ENCODE results near the gene PAIP2.
"Not testable (repeated sequence)": the region's sequence is repeated elsewhere in the genome, so short reads cannot be mapped to it uniquely, and the experiment has no call there.

Gene PAIP2

DNA sequence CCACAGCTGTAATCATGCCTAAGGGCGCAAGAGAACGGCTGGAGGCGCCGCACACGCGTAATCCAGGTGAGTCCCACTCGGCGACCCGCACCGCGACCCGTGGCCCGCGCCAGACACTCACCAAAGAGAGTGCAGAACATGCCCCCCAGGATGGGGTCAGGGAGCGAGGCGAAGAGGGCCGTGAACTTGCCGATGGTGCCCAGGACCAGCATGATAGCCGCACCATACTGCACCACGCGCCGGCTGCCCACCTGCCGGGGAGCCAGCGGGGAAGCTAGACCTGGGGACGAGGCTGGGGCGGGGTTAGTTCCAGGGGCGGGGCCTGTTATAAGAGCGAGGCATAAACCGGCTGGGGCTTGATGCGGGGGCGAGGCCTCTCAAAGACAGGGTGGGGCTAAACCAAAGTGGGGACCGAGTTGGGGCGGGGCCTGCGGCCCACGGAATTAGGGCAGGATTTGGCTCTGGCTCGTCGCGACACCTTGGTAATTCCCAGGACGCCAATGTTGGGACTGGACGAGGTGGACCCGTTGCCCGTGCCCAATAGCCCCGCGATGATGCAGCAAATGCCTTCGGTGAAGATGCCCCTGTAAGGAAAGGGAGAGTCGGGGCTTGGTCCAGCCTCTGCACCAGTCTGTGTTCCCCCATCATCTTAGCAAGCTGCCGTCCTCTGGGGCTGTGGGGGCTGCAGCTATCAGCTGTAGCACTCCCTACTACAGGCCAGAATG, 36.6 kb downstream of the PAIP2 start:
- DNase-seq (ENCODE audit: low read depth in 2 of 2) = no peak

DNA sequence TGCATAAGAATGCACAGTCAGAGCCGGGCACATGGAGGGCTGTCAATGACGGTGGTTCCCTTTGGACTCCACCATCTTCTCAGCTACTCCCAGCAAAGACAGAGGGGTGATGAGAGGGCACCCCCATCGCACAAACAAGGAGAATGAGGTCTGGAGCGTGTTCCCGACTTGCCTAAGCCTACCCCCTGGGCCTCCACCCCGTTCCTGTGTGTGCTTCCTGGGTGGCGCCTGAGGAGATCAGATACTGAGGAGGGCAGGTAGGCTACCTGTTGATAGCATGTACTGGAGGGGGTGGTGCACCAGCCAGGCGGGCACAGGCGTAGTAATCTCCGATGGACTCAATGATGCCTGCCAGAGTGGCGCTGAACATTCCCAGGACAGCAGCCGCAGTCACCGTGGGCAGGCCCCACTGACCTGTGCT, 37.3 kb downstream of the PAIP2 start:
- DNase-seq (ENCODE audit: low read depth in 2 of 2) = no peak

GRCh38 chr5:139379626-139380449, 38.2 kb downstream of the PAIP2 start:
- no peak for DNase-seq (ENCODE audit: low read depth in 2 of 2)

DNA sequence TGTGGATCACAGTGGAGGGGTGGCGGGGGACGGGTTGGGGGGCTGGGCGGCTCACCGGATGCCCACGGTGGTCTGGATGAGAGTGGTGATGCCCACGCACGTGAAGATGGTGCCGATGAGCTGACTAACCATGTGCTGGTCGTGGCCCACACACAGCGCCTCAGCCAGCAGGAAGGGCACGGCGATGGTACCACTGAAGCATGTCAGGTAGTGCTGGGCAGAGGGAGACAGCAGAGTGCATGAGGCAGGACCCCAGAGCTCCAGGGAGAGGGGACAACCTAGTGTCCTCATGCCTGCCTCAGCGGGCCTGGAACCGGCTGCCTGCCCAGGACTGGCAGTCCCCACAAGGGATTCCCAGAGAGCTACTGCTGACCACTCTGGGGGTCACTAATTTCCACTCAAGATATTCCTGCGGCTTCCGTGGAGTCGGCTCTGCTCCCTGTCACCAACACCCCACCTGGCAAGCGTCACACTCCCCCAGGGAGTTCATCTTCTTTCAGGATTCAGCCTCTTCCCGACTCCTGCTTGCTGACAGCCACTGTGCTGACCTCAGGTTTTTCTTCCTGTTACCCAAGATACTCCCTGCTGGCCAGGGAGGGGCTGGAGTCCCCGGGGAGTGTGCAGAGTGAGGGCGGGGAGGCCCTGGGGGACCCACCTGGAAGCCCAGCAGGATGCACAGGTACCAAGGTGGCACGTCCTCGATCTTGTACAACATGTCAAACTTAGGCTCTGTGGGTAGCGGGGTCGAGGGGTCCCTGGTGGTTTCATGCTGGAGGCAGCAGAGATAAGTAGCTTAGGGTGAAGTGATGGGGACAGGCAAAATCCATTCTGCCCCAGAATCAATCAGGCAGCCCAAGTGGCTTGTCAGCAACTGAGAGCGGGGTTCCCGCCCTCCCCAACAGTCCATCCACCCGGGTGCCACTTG, 40.4 kb downstream of the PAIP2 start:
- DNase-seq (ENCODE audit: low read depth in 2 of 2) = no peak

DNA sequence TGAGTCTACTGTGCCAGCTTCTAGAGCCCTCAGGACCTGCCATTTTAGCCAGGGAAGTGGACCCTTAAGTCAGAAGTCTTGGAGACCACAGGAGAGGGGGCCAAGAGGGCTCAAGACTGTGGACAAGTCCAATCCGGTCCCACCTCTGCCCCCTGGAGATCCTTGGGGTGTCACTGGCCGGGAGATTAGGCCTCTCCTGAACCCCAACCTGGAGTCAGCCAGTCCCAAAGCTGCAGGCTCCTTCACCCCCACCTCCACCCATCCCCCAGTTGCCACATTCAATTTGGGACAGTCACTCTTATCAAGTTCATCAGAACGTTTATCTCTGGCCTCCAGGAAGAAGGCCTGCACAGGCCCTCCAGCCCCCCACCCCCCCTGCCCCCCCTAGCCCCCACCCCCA, 41.2 kb downstream of the PAIP2 start:
- DNase-seq (ENCODE audit: low read depth in 2 of 2) = no peak

DNA sequence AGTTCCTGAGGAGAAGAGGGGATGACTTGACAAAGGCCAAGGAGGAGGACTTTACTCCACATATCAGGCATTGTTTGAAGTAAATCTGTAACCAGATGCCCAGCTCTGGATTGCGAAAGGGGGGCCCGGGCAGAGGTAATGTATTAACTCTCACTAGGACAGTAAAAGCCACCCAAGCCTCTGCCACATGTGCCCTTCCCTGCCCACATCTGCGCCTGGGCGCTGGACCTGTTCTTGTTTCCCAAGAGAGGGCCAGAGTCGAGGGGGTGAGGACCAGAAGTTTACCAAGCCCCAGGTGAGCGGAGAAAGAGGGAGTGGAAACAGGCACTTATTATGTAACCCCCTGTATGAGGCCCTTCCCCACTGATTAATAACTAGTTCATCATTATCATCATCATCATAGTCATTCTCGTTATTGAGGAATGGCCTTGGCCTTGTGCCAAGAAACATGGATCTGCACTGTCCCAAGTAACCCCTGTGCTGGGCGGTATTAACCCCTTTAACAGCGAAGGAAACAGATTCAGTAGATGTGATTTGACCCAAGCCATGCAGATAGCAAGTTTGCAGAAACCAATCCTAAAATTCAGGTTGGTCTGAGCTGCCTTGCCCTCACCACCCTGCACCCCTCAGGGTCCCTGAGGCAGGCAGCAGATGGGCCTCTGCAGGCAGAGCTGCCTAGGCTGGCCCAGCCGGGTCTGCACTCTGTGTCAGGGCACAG, 41.8 kb downstream of the PAIP2 start, which contains the start of gene SLC23A1:
Gene SLC23A1, minus strand, starts transcription at position 23 of the 718 bp plus-strand sequence. CDS start 44 bp downstream, outside the sequence.
- no peak for DNase-seq (ENCODE audit: low read depth in 2 of 2)

- DNase-seq (ENCODE audit: low read depth in 2 of 2) = no peak
Measured at GRCh38 chr5:139383993-139384590, 42.4 kb downstream of the PAIP2 start.

DNA sequence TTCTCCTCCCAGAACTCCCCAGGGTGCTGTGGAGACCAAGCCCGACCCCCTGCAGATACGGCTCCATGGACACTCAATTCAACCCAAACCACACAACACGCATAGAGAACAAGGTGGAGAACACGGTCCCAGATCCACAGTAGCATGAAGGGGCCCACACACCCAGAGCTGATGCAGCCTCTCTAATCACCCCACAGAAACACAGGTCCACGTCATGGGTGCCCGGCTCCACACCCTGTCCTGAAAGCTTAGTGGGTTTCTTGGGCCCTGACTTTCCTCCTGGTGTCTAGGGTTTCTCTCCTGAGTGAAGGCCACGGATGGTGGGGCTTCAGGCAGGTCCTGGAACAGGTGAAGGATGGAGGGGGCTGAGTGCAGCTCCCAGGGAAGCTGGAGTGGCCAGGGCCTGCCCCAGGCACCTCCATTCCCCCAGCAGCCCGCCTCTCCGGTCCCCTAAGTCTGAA, 43.0 kb downstream of the PAIP2 start:
- DNase-seq (ENCODE audit: low read depth in 2 of 2) = no peak

DNA sequence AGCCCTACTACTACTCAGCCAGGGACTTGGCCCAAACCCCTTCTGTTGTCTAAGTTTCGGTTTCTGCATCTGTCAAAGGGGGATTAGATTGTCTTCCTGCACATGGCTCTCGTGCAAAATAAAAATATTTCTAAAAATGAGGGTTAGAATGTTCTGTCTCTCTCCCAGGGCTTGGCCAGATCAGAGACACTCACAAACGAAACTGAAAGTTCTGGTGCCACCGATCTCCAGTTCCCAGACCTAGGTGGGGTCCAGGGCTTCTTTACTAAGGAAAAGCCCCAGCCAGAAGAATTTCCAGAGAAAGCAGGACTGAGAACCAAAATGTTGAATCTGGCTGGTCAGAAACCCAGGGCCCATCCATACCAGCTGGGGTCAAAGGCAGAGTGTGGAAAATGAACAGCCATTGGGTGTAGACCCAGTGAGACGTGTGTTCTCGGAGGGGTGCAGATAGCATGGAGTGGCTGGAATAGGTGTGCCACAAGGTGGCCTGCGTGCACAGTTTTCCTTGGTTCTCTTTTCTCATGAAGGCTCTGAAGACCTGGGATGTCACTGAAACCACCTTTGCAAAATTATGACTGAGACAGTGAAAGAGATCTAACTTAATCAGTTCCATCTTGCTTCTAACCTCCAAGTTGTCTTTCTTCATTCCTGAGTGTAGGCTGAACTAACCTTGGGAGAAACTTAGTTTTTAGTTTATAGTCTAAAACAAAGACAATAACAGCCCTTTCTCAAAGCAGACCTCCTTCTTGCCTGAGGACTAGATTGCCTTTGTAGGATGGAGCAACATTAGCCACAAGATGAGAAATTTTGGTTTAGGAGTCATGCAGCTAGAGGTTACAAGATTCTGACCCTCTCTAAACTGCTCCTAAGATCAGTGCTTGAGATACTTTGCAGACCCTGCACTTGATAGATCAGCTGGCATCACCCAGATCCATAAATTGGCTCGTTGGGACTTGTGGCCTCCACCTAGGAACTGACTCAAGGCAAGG, 43.7 kb downstream of the PAIP2 start:
- DNase-seq (ENCODE audit: low read depth in 2 of 2) = no peak

DNA sequence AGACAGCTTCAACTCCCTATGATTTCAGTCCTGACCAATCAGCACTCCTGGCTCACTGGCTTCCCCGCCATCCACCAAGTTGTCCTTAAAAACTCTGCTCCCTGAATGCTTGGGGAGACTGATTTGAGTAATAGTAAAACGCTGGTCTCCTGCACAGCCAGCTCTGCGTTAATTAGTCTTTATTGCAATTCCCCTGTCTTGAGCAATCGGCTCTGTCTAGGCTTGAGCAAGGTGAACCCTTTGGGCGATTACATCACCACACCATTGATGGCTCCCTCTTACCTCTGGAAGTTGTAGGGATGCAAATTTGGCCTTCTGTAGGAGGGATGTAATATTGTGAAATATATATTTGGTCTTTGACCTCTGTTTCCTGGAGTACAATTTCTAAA, 44.4 kb downstream of the PAIP2 start:
- DNase-seq (ENCODE audit: low read depth in 2 of 2) = no peak

DNA sequence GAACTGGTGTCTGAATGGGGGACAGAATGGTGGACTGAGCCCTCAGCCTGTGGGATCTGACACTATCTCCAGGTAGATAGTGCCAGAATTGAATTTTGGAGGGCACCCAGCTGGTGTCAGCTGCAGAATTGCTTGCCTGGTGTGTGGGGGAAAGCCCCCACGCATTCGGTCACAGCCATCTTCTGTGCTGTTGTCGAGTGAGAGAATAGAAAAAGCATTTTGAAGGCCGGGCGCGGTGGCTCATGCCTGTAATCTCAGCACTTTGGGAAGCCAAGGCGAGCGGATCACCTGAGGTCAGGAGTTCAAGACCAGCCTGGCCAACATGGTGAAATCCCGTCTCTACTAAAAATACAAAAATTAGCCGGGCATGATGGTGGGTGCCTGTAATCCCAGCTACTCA, 45.3 kb downstream of the PAIP2 start:
- not testable (repeated sequence) for DNase-seq (ENCODE audit: low read depth in 2 of 2)

- DNase-seq (ENCODE audit: low read depth in 2 of 2) = no peak
Measured at GRCh38 chr5:139387611-139388197, 46.0 kb downstream of the PAIP2 start.

GRCh38 chr5:139388198-139388821, 46.7 kb downstream of the PAIP2 start:
- no peak for DNase-seq (ENCODE audit: low read depth in 2 of 2)

GRCh38 chr5:139389701-139390638, 48.3 kb downstream of the PAIP2 start, which contains the start of gene MZB1:
Gene MZB1 (minus strand): TSS chr5:139389913. CDS start chr5:139389856, 57 bp downstream.
- peak in 1 of 2 donors; percentile 28 for DNase-seq (ENCODE audit: low read depth in 2 of 2)

- DNase-seq (ENCODE audit: low read depth in 2 of 2) = no peak
Measured at GRCh38 chr5:139390639-139391569, 49.2 kb downstream of the PAIP2 start.
